ENCODE data around the gene HEATR5B.

HEATR5B gene

GRCh38 chr2:37026050-37026449 lies 58.1 kb downstream of the HEATR5B start:
- TF ChIP-seq TARDBP (IDR thresholded peaks at IDR 0.05): no peak
- no peak for TF ChIP-seq PKNOX1 (IDR thresholded peaks at IDR 0.05)
- ChIA-PET POLR2A (no interaction called here), CTCF (no interaction called here)
- peak; percentile 20 for DNase-seq (ENCODE audit: extremely low spot score)

- CTCF ChIA-PET: no interaction called here
- TF ChIP-seq ARNT (IDR thresholded peaks at IDR 0.05): no peak
- TF ChIP-seq NFRKB (IDR thresholded peaks at IDR 0.05): no peak
- no peak for TF ChIP-seq PKNOX1 (IDR thresholded peaks at IDR 0.05)
- TF ChIP-seq TARDBP (IDR thresholded peaks at IDR 0.05): no peak
- no peak for TF ChIP-seq SP1 (IDR thresholded peaks at IDR 0.05)
- DNase-seq (ENCODE audit: extremely low spot score): no peak
- POLR2A ChIA-PET: no interaction called here
These were observed 63.0 kb downstream of the HEATR5B start for GRCh38 chr2:37020887-37021796.

- CTCF ChIA-PET: no interaction called here
- DNase-seq (ENCODE audit: extremely low spot score): no peak
- TF ChIP-seq SUZ12 (IDR thresholded peaks at IDR 0.05): no peak
- TF ChIP-seq ZNF384 (IDR thresholded peaks at IDR 0.05): no peak
- no peak for TF ChIP-seq SP1 (IDR thresholded peaks at IDR 0.05)
- TF ChIP-seq LEF1 (IDR thresholded peaks at IDR 0.05; ENCODE audit: borderline replicate concordance): no peak
- no peak for TF ChIP-seq ARNT (IDR thresholded peaks at IDR 0.05)
- no peak for TF ChIP-seq L3MBTL2 (conservative IDR thresholded peaks at IDR 0.05)
- no peak for TF ChIP-seq BHLHE40 (IDR thresholded peaks at IDR 0.05; ENCODE audit: borderline replicate concordance)
- no peak for TF ChIP-seq CTBP1 (IDR thresholded peaks at IDR 0.05; ENCODE audit: borderline replicate concordance)
- TF ChIP-seq ELF4 (IDR thresholded peaks at IDR 0.05): no peak
- no peak for TF ChIP-seq HDGF (IDR thresholded peaks at IDR 0.05; ENCODE audit: borderline replicate concordance)
- no peak for TF ChIP-seq TARDBP (IDR thresholded peaks at IDR 0.05)
- TF ChIP-seq FOXK2 (IDR thresholded peaks at IDR 0.05): no peak
- no peak for TF ChIP-seq FOXA1 (IDR thresholded peaks at IDR 0.05)
- no peak for TF ChIP-seq NFRKB (IDR thresholded peaks at IDR 0.05)
- TF ChIP-seq PKNOX1 (IDR thresholded peaks at IDR 0.05): no peak
- TF ChIP-seq FOXM1 (IDR thresholded peaks at IDR 0.05; ENCODE audit: borderline replicate concordance): no peak
- POLR2A ChIA-PET: no interaction called here
These were observed 63.8 kb downstream of the HEATR5B start for GRCh38 chr2:37020212-37020886.

GRCh38 chr2:37013315-37013641 lies 70.9 kb downstream of the HEATR5B start:
- POLR2A ChIA-PET: no interaction called here
- DNase-seq (ENCODE audit: extremely low spot score): no peak
- CTCF ChIA-PET: no interaction called here
- TF ChIP-seq FOXM1 (IDR thresholded peaks at IDR 0.05; ENCODE audit: borderline replicate concordance) (no peak), ELF4 (IDR thresholded peaks at IDR 0.05) (no peak), HDGF (IDR thresholded peaks at IDR 0.05; ENCODE audit: borderline replicate concordance) (no peak)

GRCh38 chr2:37011130-37011529 lies 73.0 kb downstream of the HEATR5B start:
- CTCF ChIA-PET: interaction anchor here (0.6 kb wide), 1 partner anchor 67 kb away, joined by 3 read pairs; no protein-coding TSS in a partner anchor
- POLR2A ChIA-PET: no interaction called here
- DNase-seq (ENCODE audit: extremely low spot score): no peak
- TF ChIP-seq SUZ12 (IDR thresholded peaks at IDR 0.05) (no peak), FOXM1 (IDR thresholded peaks at IDR 0.05; ENCODE audit: borderline replicate concordance) (no peak), HDGF (IDR thresholded peaks at IDR 0.05; ENCODE audit: borderline replicate concordance) (no peak), BHLHE40 (IDR thresholded peaks at IDR 0.05; ENCODE audit: borderline replicate concordance) (no peak), FOXK2 (IDR thresholded peaks at IDR 0.05) (no peak), ELF4 (IDR thresholded peaks at IDR 0.05) (no peak), SP1 (IDR thresholded peaks at IDR 0.05) (no peak), PKNOX1 (IDR thresholded peaks at IDR 0.05) (no peak), CTBP1 (IDR thresholded peaks at IDR 0.05; ENCODE audit: borderline replicate concordance) (no peak), NFRKB (IDR thresholded peaks at IDR 0.05) (no peak), L3MBTL2 (conservative IDR thresholded peaks at IDR 0.05) (no peak), LEF1 (IDR thresholded peaks at IDR 0.05; ENCODE audit: borderline replicate concordance) (no peak), ARNT (IDR thresholded peaks at IDR 0.05) (no peak), FOXA1 (IDR thresholded peaks at IDR 0.05) (no peak), TARDBP (IDR thresholded peaks at IDR 0.05) (no peak), ZNF384 (IDR thresholded peaks at IDR 0.05) (no peak)
